KG1 (cell line): Measurements from ENCODE around the gene RORB.

ENCODE experiments used
- DNase-seq: peaks from one replicate; lab custom pipeline; 2025; lab: John Stamatoyannopoulos, UW

Gene RORB

GRCh38 chr9:74598874-74599273 is 101.7 kb downstream of the RORB start:
- DNase-seq, result no peak

- no peak for DNase-seq
Measured at GRCh38 chr9:74609671-74610405, 112.7 kb downstream of the RORB start.

- DNase-seq, result no peak
Measured at GRCh38 chr9:74610523-74611061, 113.5 kb downstream of the RORB start.

GRCh38 chr9:74630228-74630627 is 133.1 kb downstream of the RORB start:
- DNase-seq, result no peak

GRCh38 chr9:74639112-74639511 is 142.0 kb downstream of the RORB start:
- DNase-seq, result no peak

GRCh38 chr9:74642376-74642775 is 145.2 kb downstream of the RORB start:
- no peak for DNase-seq

- no peak for DNase-seq
Measured at GRCh38 chr9:74643303-74643923, 146.3 kb downstream of the RORB start.

- DNase-seq, result no peak
Measured at GRCh38 chr9:74644023-74644422, 146.9 kb downstream of the RORB start.

- peak; percentile 3 for DNase-seq
Measured at GRCh38 chr9:74645007-74645639, 148.0 kb downstream of the RORB start.

- no peak for DNase-seq
Measured at GRCh38 chr9:74653410-74654080, 156.4 kb downstream of the RORB start.

GRCh38 chr9:74662674-74663073 is 165.5 kb downstream of the RORB start:
- DNase-seq, result no peak

- DNase-seq, result no peak
Measured at GRCh38 chr9:74663439-74663838, 166.3 kb downstream of the RORB start.

- no peak for DNase-seq
Measured at GRCh38 chr9:74666625-74667316, 169.6 kb downstream of the RORB start.

- no peak for DNase-seq
Measured at GRCh38 chr9:74672237-74672636, 175.1 kb downstream of the RORB start.

- no peak for DNase-seq
Measured at GRCh38 chr9:74674077-74674476, 176.9 kb downstream of the RORB start.

- no peak for DNase-seq
Measured at GRCh38 chr9:74681906-74682305, 184.8 kb downstream of the RORB start.

- DNase-seq, result no peak
Measured at GRCh38 chr9:74683322-74683721, 186.2 kb downstream of the RORB start.

- DNase-seq, result no peak
Measured at GRCh38 chr9:74691058-74691457, 193.9 kb downstream of the RORB start.

GRCh38 chr9:74696520-74696919 is 199.4 kb downstream of the RORB start:
- no peak for DNase-seq

- DNase-seq, result no peak
Measured at GRCh38 chr9:74697535-74697934, 200.4 kb downstream of the RORB start.

GRCh38 chr9:74711341-74711740 is 214.2 kb downstream of the RORB start:
- DNase-seq, result no peak

- DNase-seq, result no peak
Measured at GRCh38 chr9:74718709-74719108, 221.6 kb downstream of the RORB start.
